Activated naive CD4-positive, alpha-beta T cell treated with anti-CD3 and anti-CD28 coated beads, Interleukin-2, amount 10 ng/mL, durations not matched to agents 7 days and 5 days (primary cell): ENCODE measurements around the gene PDE3B.
"Not testable (repeated sequence)": the region's sequence is repeated elsewhere in the genome, so short reads cannot be mapped to it uniquely, and the experiment has no call there.

Experiments used
- CTCF ChIA-PET: fragments of 350-600 bp; sonication (Branson Sonifier 250); formaldehyde crosslinking; loops from one replicate; lab custom pipeline; 2021; ENCODE audit warnings: antibody characterized with exemption; lab: Charles Lee
- DNase-seq: peaks from one replicate; pipeline ENCODE4 v3.0.0-alpha.2; 2020
- H3K27ac Mint-ChIP-seq: one replicate; pipeline ENCODE4 v1.8.0; 2021; ENCODE audit warnings: mild to moderate bottlenecking, moderate library complexity, mixed read lengths
- H3K27me3 Mint-ChIP-seq: one replicate; pipeline ENCODE4 v1.8.0; 2021; ENCODE audit warnings: mild to moderate bottlenecking, mixed read lengths
- H3K36me3 Mint-ChIP-seq: one replicate; pipeline ENCODE4 v1.8.0; 2021; ENCODE audit warnings: mixed read lengths
- H3K4me1 Mint-ChIP-seq: one replicate; pipeline ENCODE4 v1.8.0; 2021; ENCODE audit warnings: mixed read lengths
- H3K4me3 Mint-ChIP-seq: one replicate; pipeline ENCODE4 v1.8.0; 2021; ENCODE audit warnings: mild to moderate bottlenecking, moderate library complexity, mixed read lengths
- H3K9me3 Mint-ChIP-seq: one replicate; pipeline ENCODE4 v1.8.0; 2021; ENCODE audit warnings: mixed read lengths

PDE3B gene

GRCh38 chr11:14857621-14858020 lies 214.0 kb downstream of the PDE3B start:
- peaks cover 11% of the 10 kb centered on the region for H3K9me3 Mint-ChIP-seq
- peaks cover 77% of the 10 kb centered on the region for H3K36me3 Mint-ChIP-seq
- no peak overlapping the region for H3K27ac Mint-ChIP-seq
- DNase-seq = no peak
- H3K4me3 Mint-ChIP-seq = no peak overlapping the region
- H3K27me3 Mint-ChIP-seq = no peaks in the 10 kb centered on the region
- no peaks in the 10 kb centered on the region for H3K4me1 Mint-ChIP-seq
- CTCF ChIA-PET = interaction anchor here (0.7 to 1.7 kb wide), 2 partner anchors 49 to 51 kb away, joined by 3 to 4 read pairs; no protein-coding TSS in a partner anchor

- H3K4me3 Mint-ChIP-seq = no peak overlapping the region
- peaks cover 15% of the 10 kb centered on the region for H3K9me3 Mint-ChIP-seq
- CTCF ChIA-PET = no interaction called here
- DNase-seq = no peak
- no peaks in the 10 kb centered on the region for H3K27me3 Mint-ChIP-seq
- no peak overlapping the region for H3K27ac Mint-ChIP-seq
- H3K36me3 Mint-ChIP-seq = peaks cover 76% of the 10 kb centered on the region
- no peaks in the 10 kb centered on the region for H3K4me1 Mint-ChIP-seq
Observed at GRCh38 chr11:14858404-14858803, 214.8 kb downstream of the PDE3B start.

- Mint-ChIP-seq H3K4me1 (no peaks in the 10 kb centered on the region), H3K27me3 (no peaks in the 10 kb centered on the region), H3K4me3 (no peak overlapping the region), H3K36me3 (peaks cover 77% of the 10 kb centered on the region), H3K27ac (no peak overlapping the region), H3K9me3 (peaks cover 15% of the 10 kb centered on the region)
- CTCF ChIA-PET = interaction anchor here (0.7 kb wide), 2 partner anchors 32 to 146 kb away, joined by 3 read pairs; partner anchors contain the start of gene CYP2R1
- no peak for DNase-seq
Observed at GRCh38 chr11:14860511-14860910, 216.9 kb downstream of the PDE3B start.

GRCh38 chr11:14861680-14862079 lies 218.1 kb downstream of the PDE3B start:
- CTCF ChIA-PET = no interaction called here
- DNase-seq = no peak
- H3K36me3 Mint-ChIP-seq = peaks cover 70% of the 10 kb centered on the region
- no peak overlapping the region for H3K4me3 Mint-ChIP-seq
- no peaks in the 10 kb centered on the region for H3K27me3 Mint-ChIP-seq
- H3K4me1 Mint-ChIP-seq = no peaks in the 10 kb centered on the region
- H3K27ac Mint-ChIP-seq = no peak overlapping the region
- H3K9me3 Mint-ChIP-seq = peaks cover 11% of the 10 kb centered on the region

GRCh38 chr11:14863775-14864174 lies 220.2 kb downstream of the PDE3B start:
- not testable (repeated sequence) for H3K27ac Mint-ChIP-seq, DNase-seq, H3K27me3 Mint-ChIP-seq, H3K4me3 Mint-ChIP-seq, H3K4me1 Mint-ChIP-seq
- CTCF ChIA-PET = interaction anchor here (0.7 kb wide), 2 partner anchors 45 to 101 kb away, joined by 3 read pairs; no protein-coding TSS in a partner anchor
- Mint-ChIP-seq H3K36me3 (peaks cover 72% of the 10 kb centered on the region), H3K9me3 (peaks cover 11% of the 10 kb centered on the region)

GRCh38 chr11:14872032-14872431 lies 228.4 kb downstream of the PDE3B start:
- CTCF ChIA-PET = interaction anchor here (1.4 kb wide), 1 partner anchor 36 kb away, joined by 3 read pairs; no protein-coding TSS in a partner anchor
- no peaks in the 10 kb centered on the region for H3K4me1 Mint-ChIP-seq
- no peak overlapping the region for H3K27ac Mint-ChIP-seq
- no peak overlapping the region for H3K4me3 Mint-ChIP-seq
- no peaks in the 10 kb centered on the region for H3K27me3 Mint-ChIP-seq
- no peaks in the 10 kb centered on the region for H3K9me3 Mint-ChIP-seq
- no peak for DNase-seq
- peaks cover 76% of the 10 kb centered on the region for H3K36me3 Mint-ChIP-seq

GRCh38 chr11:14873632-14874031 lies 230.0 kb downstream of the PDE3B start:
- Mint-ChIP-seq H3K4me1 (no peaks in the 10 kb centered on the region), H3K27ac (peak overlapping the region; percentile 20), H3K36me3 (peaks cover 81% of the 10 kb centered on the region), H3K9me3 (no peaks in the 10 kb centered on the region), H3K27me3 (no peaks in the 10 kb centered on the region), H3K4me3 (no peak overlapping the region)
- no peak for DNase-seq
- CTCF ChIA-PET = no interaction called here

GRCh38 chr11:14875163-14875562 lies 231.6 kb downstream of the PDE3B start:
- Mint-ChIP-seq H3K27me3 (no peaks in the 10 kb centered on the region), H3K9me3 (no peaks in the 10 kb centered on the region), H3K27ac (no peak overlapping the region), H3K4me1 (no peaks in the 10 kb centered on the region), H3K4me3 (no peak overlapping the region), H3K36me3 (peaks cover 77% of the 10 kb centered on the region)
- CTCF ChIA-PET = interaction anchor here (0.9 kb wide), 1 partner anchor 33 kb away, joined by 3 read pairs; no protein-coding TSS in a partner anchor
- no peak for DNase-seq

GRCh38 chr11:14881576-14882193 lies 238.1 kb downstream of the PDE3B start:
- no peak for DNase-seq
- Mint-ChIP-seq H3K4me1 (peaks cover 8% of the 10 kb centered on the region), H3K9me3 (peaks cover 8% of the 10 kb centered on the region), H3K36me3 (peaks cover 63% of the 10 kb centered on the region), H3K4me3 (no peak overlapping the region), H3K27ac (no peak overlapping the region), H3K27me3 (no peaks in the 10 kb centered on the region)
- CTCF ChIA-PET = no interaction called here

GRCh38 chr11:14882196-14882595 lies 238.6 kb downstream of the PDE3B start:
- no peaks in the 10 kb centered on the region for H3K27me3 Mint-ChIP-seq
- H3K9me3 Mint-ChIP-seq = peaks cover 8% of the 10 kb centered on the region
- H3K36me3 Mint-ChIP-seq = peaks cover 65% of the 10 kb centered on the region
- CTCF ChIA-PET = no interaction called here
- H3K4me1 Mint-ChIP-seq = peaks cover 13% of the 10 kb centered on the region
- peak overlapping the region; percentile 47 for H3K27ac Mint-ChIP-seq
- no peak for DNase-seq
- no peak overlapping the region for H3K4me3 Mint-ChIP-seq

GRCh38 chr11:14883683-14884082 lies 240.1 kb downstream of the PDE3B start:
- H3K4me3 Mint-ChIP-seq, H3K9me3 Mint-ChIP-seq, CTCF ChIA-PET, DNase-seq, H3K27ac Mint-ChIP-seq, H3K27me3 Mint-ChIP-seq: not testable (repeated sequence)
- Mint-ChIP-seq H3K36me3 (peaks cover 60% of the 10 kb centered on the region), H3K4me1 (peaks cover 23% of the 10 kb centered on the region)

- H3K4me1 Mint-ChIP-seq = peaks cover 31% of the 10 kb centered on the region
- no peak overlapping the region for H3K27ac Mint-ChIP-seq
- no peak overlapping the region for H3K4me3 Mint-ChIP-seq
- peaks cover 10% of the 10 kb centered on the region for H3K9me3 Mint-ChIP-seq
- DNase-seq = no peak
- no peaks in the 10 kb centered on the region for H3K27me3 Mint-ChIP-seq
- H3K36me3 Mint-ChIP-seq = peaks cover 60% of the 10 kb centered on the region
- CTCF ChIA-PET = no interaction called here
Observed at GRCh38 chr11:14884667-14885273, 241.2 kb downstream of the PDE3B start.

- no peaks in the 10 kb centered on the region for H3K27me3 Mint-ChIP-seq
- H3K9me3 Mint-ChIP-seq = peaks cover 10% of the 10 kb centered on the region
- peaks cover 45% of the 10 kb centered on the region for H3K4me1 Mint-ChIP-seq
- H3K27ac Mint-ChIP-seq = no peak overlapping the region
- DNase-seq = no peak
- H3K4me3 Mint-ChIP-seq = no peak overlapping the region
- CTCF ChIA-PET = interaction anchor here (0.6 kb wide), 1 partner anchor 468 kb away, joined by 3 read pairs; no protein-coding TSS in a partner anchor
- H3K36me3 Mint-ChIP-seq = peaks cover 49% of the 10 kb centered on the region
Observed at GRCh38 chr11:14886513-14886912, 242.9 kb downstream of the PDE3B start.

GRCh38 chr11:14891143-14892035 lies 247.8 kb downstream of the PDE3B start:
- Mint-ChIP-seq H3K4me3 (peak overlapping the region; percentile 88), H3K36me3 (peaks cover 26% of the 10 kb centered on the region), H3K27ac (peak overlapping the region; percentile 97), H3K27me3 (no peaks in the 10 kb centered on the region), H3K4me1 (peaks cover 68% of the 10 kb centered on the region), H3K9me3 (peaks cover 2% of the 10 kb centered on the region)
- CTCF ChIA-PET = interaction anchor here (0.6 to 4.6 kb wide), 5 partner anchors 10 to 416 kb away, joined by 3 to 71 read pairs (median 3); no protein-coding TSS in a partner anchor
- DNase-seq = peak; percentile 88
